H1 (cell line): ENCODE data around the gene OSMR. TPM values are rescaled to one million over a fixed set of nuclear protein-coding genes. Genes with fewer than 3 reads are reported as not detected.

ENCODE experiments used
- CTCF ChIA-PET: fragments of 300-600 bp; sonication (Branson Sonifier 250); formaldehyde crosslinking; loops from one replicate; lab custom pipeline; 2021; ENCODE audit not compliant: partially characterized antibody; lab: Charles Lee
- POLR2A ChIA-PET: fragments of 300-600 bp; sonication (Branson Sonifier 250); formaldehyde crosslinking; loops from one replicate; lab custom pipeline; 2021; ENCODE audit warnings: inconsistent platforms; ENCODE audit not compliant: partially characterized antibody; lab: Charles Lee
- DNase-seq, 2 experiments: peaks; one replicate each; pipeline versions ENCODE4 v3.0.0 to v3.0.0-alpha.2; 2010 to 2022; ENCODE audit warnings: low spot score in 2 of 2, low read depth in 1 of 2, mixed read lengths in 1 of 2
- FAIRE-seq: peaks from 2 replicates; lab custom pipeline; 2011; peaks lifted over from hg19 to GRCh38; lab: Jason Lieb, UNC
- H2AFZ ChIP-seq: 2 replicates; pipeline ENCODE4 v1.8.1; 2012; ENCODE audit warnings: low read length, inconsistent platforms
- H2AK5ac ChIP-seq: 2 replicates; pipeline ENCODE4 v1.6.1; 2013; ENCODE audit warnings: low read depth, low read length
- H2BK120ac ChIP-seq: replicated peaks from 2 replicates; pipeline ENCODE3; 2013; ENCODE audit warnings: low read depth, low read length, inconsistent platforms
- H2BK12ac ChIP-seq: 2 replicates; pipeline ENCODE4 v1.6.1; 2013; ENCODE audit warnings: low read depth, low read length
- H2BK15ac ChIP-seq: 2 replicates; pipeline ENCODE4 v1.6.1; 2013; ENCODE audit warnings: low read length
- H2BK20ac ChIP-seq: 2 replicates; pipeline ENCODE4 v1.6.1; 2013; ENCODE audit warnings: low read length
- H2BK5ac ChIP-seq: 2 replicates; pipeline ENCODE4 v1.6.1; 2013; ENCODE audit warnings: low read depth, low read length
- H3K14ac ChIP-seq: 2 replicates; pipeline ENCODE4 v1.6.1; 2013; ENCODE audit warnings: inconsistent platforms; ENCODE audit not compliant: insufficient read length
- H3K18ac ChIP-seq: 2 replicates; pipeline ENCODE4 v1.6.1; 2013; ENCODE audit warnings: low read length; ENCODE audit errors: extremely low read depth
- H3K23ac ChIP-seq: 2 replicates; pipeline ENCODE4 v1.6.1; 2013; ENCODE audit warnings: inconsistent platforms; ENCODE audit not compliant: insufficient read length
- H3K23me2 ChIP-seq: 2 replicates; pipeline ENCODE4 v1.6.1; 2013; ENCODE audit warnings: low read depth, low read length
- H3K27ac ChIP-seq: 2 replicates; pipeline ENCODE4 v1.6.1; 2011; ENCODE audit warnings: low read depth, low read length, inconsistent platforms
- H3K27me3 ChIP-seq, 4 experiments: replicated peaks in 1 of 4; 1 replicate in 1 of 4; 2 replicates in 3 of 4; pipeline versions ENCODE4 v1.6.1 to v1.8.1; 2011 to 2013; ENCODE audit warnings: low read length in 3 of 4, mild to moderate bottlenecking in 3 of 4, inconsistent platforms in 2 of 4, mixed read lengths in 2 of 4, moderate library complexity in 1 of 4; ENCODE audit not compliant: control insufficient read depth in 3 of 4, insufficient read depth in 3 of 4; ENCODE audit errors: extremely low read depth in 1 of 4
- H3K36me3 ChIP-seq, 4 experiments: 2 replicates each; pipeline versions ENCODE4 v1.6.1 to v1.8.1; 2011 to 2013; ENCODE audit warnings: mild to moderate bottlenecking in 4 of 4, low read length in 3 of 4, moderate library complexity in 2 of 4, control low read depth in 1 of 4, inconsistent platforms in 1 of 4; ENCODE audit not compliant: insufficient read depth in 4 of 4, control insufficient read depth in 2 of 4
- H3K4ac ChIP-seq: replicated peaks from 2 replicates; pipeline ENCODE3; 2013; ENCODE audit warnings: low read length, low read depth, mixed read lengths, inconsistent platforms; ENCODE audit not compliant: insufficient read length
- H3K4me1 ChIP-seq, 4 experiments: replicated peaks in 1 of 4; 1 replicate in 1 of 4; 2 replicates in 3 of 4; pipeline versions ENCODE4 v1.6.1 to v1.8.1; 2011 to 2013; ENCODE audit warnings: low read length in 3 of 4, inconsistent platforms in 2 of 4, mixed read lengths in 1 of 4; ENCODE audit not compliant: insufficient read depth in 4 of 4, control insufficient read depth in 3 of 4
- H3K4me2 ChIP-seq, 2 experiments: 2 replicates each; pipeline versions ENCODE4 v1.6.1 to v1.8.1; 2011 to 2013; ENCODE audit warnings: low read depth in 2 of 2, low read length in 2 of 2, control low read depth in 1 of 2, inconsistent platforms in 1 of 2, mild to moderate bottlenecking in 1 of 2; ENCODE audit not compliant: insufficient read depth in 1 of 2
- H3K4me3 ChIP-seq, 4 experiments: fragments of 200-600, 300-600 bp in 1 of 4; sonication (generic), shearing (Covaris generic), sonication (Bioruptor Twin) in 1 of 4; 2 replicates each; pipeline versions ENCODE4 v1.5.1 to v1.8.1; 2011 to 2016; ENCODE audit warnings: low read length in 4 of 4, low read depth in 3 of 4, control low read depth in 2 of 4, inconsistent platforms in 2 of 4, mild to moderate bottlenecking in 2 of 4, mixed read lengths in 1 of 4, moderate library complexity in 1 of 4; ENCODE audit not compliant: insufficient read depth in 2 of 4; ENCODE audit errors: extremely low read depth in 1 of 4
- H3K56ac ChIP-seq: replicated peaks from 2 replicates; pipeline ENCODE3; 2013; ENCODE audit warnings: low read depth, mild to moderate bottlenecking, mixed read lengths, low read length, inconsistent platforms; ENCODE audit not compliant: insufficient read length
- H3K79me1 ChIP-seq: 2 replicates; pipeline ENCODE4 v1.6.1; 2013; ENCODE audit warnings: low read depth, low read length, control low read depth
- H3K79me2 ChIP-seq, 2 experiments: 2 replicates each; pipeline versions ENCODE4 v1.6.1 to v1.8.1; 2012 to 2013; ENCODE audit warnings: low read length in 2 of 2, mild to moderate bottlenecking in 2 of 2, inconsistent platforms in 1 of 2; ENCODE audit not compliant: insufficient read depth in 2 of 2, control insufficient read depth in 1 of 2
- H3K9ac ChIP-seq, 4 experiments: replicated peaks in 1 of 4; 1 replicate in 1 of 4; 2 replicates in 3 of 4; pipeline versions ENCODE4 v1.6.1 to v1.8.1; 2011 to 2013; ENCODE audit warnings: low read depth in 3 of 4, low read length in 3 of 4, control low read depth in 2 of 4, mild to moderate bottlenecking in 2 of 4, moderate library complexity in 2 of 4, inconsistent platforms in 1 of 4; ENCODE audit errors: extremely low read depth in 1 of 4
- H3K9me3 ChIP-seq, 2 experiments: 2 replicates each; pipeline versions ENCODE4 v1.6.1 to v1.8.1; 2012 to 2013; ENCODE audit warnings: mild to moderate bottlenecking in 2 of 2, moderate library complexity in 2 of 2, control low read depth in 1 of 2, inconsistent platforms in 1 of 2, low read depth in 1 of 2, low read length in 1 of 2, mixed read lengths in 1 of 2; ENCODE audit not compliant: insufficient read depth in 2 of 2
- H4K20me1 ChIP-seq, 2 experiments: replicated peaks in 1 of 2; 2 replicates each; pipeline versions ENCODE3 to v1.8.1; 2011 to 2013; ENCODE audit warnings: inconsistent platforms in 2 of 2, low read length in 2 of 2, mild to moderate bottlenecking in 1 of 2; ENCODE audit not compliant: insufficient read depth in 2 of 2, control insufficient read depth in 1 of 2
- H4K5ac ChIP-seq: 2 replicates; pipeline ENCODE4 v1.6.1; 2013; ENCODE audit warnings: low read length, low read depth, mixed read lengths, inconsistent platforms; ENCODE audit not compliant: insufficient read length
- H4K8ac ChIP-seq: 2 replicates; pipeline ENCODE4 v1.8.0; 2013; ENCODE audit warnings: mild to moderate bottlenecking, moderate library complexity, low read length, inconsistent platforms; ENCODE audit not compliant: insufficient read depth; ENCODE audit errors: extremely low read depth
- H4K91ac ChIP-seq: replicated peaks from 2 replicates; pipeline ENCODE3; 2013; ENCODE audit warnings: low read length, mixed read lengths, inconsistent platforms; ENCODE audit not compliant: insufficient read length
- ASH2L ChIP-seq: fragments of 200-600, 300-600 bp; sonication (generic); IDR thresholded peaks from one replicate; pipeline ENCODE4 v1.7.1; 2017; ENCODE audit warnings: low read length
- CBX5 ChIP-seq: fragments of 300-800, 300-1000 bp; sonication (generic); IDR thresholded peaks from 2 replicates; pipeline ENCODE4 v1.7.1; 2016; ENCODE audit warnings: antibody characterized with exemption, low read length, low read depth
- CREB1 ChIP-seq: IDR thresholded peaks from 2 replicates; pipeline ENCODE4 v1.6.1; 2012; ENCODE audit warnings: inconsistent platforms
- EGR1 ChIP-seq: IDR thresholded peaks from 2 replicates; pipeline ENCODE4 v1.6.1; 2011; ENCODE audit warnings: low read depth, low read length, borderline replicate concordance
- EP300 ChIP-seq, 2 experiments: IDR thresholded peaks; 1 replicate in 1 of 2; 2 replicates in 1 of 2; pipeline ENCODE4 v1.6.1; 2011 to 2012; ENCODE audit warnings: low read depth in 2 of 2, low read length in 2 of 2, mild to moderate bottlenecking in 2 of 2, borderline replicate concordance in 1 of 2, inconsistent platforms in 1 of 2, moderate library complexity in 1 of 2
- FOSL1 ChIP-seq: IDR thresholded peaks from 2 replicates; pipeline ENCODE4 v1.6.1; 2011; ENCODE audit warnings: mild to moderate bottlenecking, low read depth, low read length, moderate library complexity; ENCODE audit not compliant: insufficient read depth
- GTF2F1 ChIP-seq: IDR thresholded peaks from 2 replicates; pipeline ENCODE4 v1.6.1; 2012; ENCODE audit warnings: low read depth, low read length, improper control_type of control experiment, borderline replicate concordance
- HDAC6 ChIP-seq: IDR thresholded peaks from one replicate; pipeline ENCODE4 v1.7.1; 2012; ENCODE audit warnings: low read depth, mild to moderate bottlenecking, inconsistent platforms, low read length, moderate library complexity
- KDM1A ChIP-seq: fragments of 200-600, 300-600 bp; sonication (generic); IDR thresholded peaks from 2 replicates; pipeline ENCODE4 v1.7.1; 2016; ENCODE audit warnings: mild to moderate bottlenecking, low read length, borderline replicate concordance
- MAX ChIP-seq: IDR thresholded peaks from 2 replicates; pipeline ENCODE4 v1.6.1; 2012; ENCODE audit warnings: inconsistent platforms
- POLR2A ChIP-seq, 2 experiments: IDR thresholded peaks; 1 replicate in 1 of 2; 2 replicates in 1 of 2; pipeline ENCODE4 v1.6.1; 2011; ENCODE audit warnings: low read depth in 2 of 2, low read length in 2 of 2, mild to moderate bottlenecking in 2 of 2; ENCODE audit errors: control extremely low read depth in 1 of 2
- POLR2AphosphoS5 ChIP-seq: IDR thresholded peaks from 2 replicates; pipeline ENCODE4 v1.6.1; 2011; ENCODE audit warnings: low read depth, low read length
- SP1 ChIP-seq: IDR thresholded peaks from 2 replicates; pipeline ENCODE4 v1.6.1; 2011; ENCODE audit warnings: low read depth, low read length
- TAF1 ChIP-seq: IDR thresholded peaks from 2 replicates; pipeline ENCODE4 v1.6.1; 2011; ENCODE audit warnings: mild to moderate bottlenecking, low read depth, low read length
- TAF7 ChIP-seq: optimal IDR thresholded peaks from 2 replicates; pipeline ENCODE3; 2011; ENCODE audit warnings: low read depth, mild to moderate bottlenecking, inconsistent platforms, low read length, moderate library complexity, borderline replicate concordance
- polyA plus RNA-seq, 7 experiments: library from polyadenylated mRNA; depleted of rRNA in 3 of 7; stranded (reverse) in 5 of 7; unstranded in 2 of 7; fragments of >200 nt in 5 of 7; fragments of 200-250 nt in 2 of 7; gene quantifications; 1 replicate in 5 of 7; 2 replicates in 1 of 7; 4 replicates in 1 of 7; pipeline versions ENCODE4 v1.2.1 to v1.2.3, GENCODE V29; 2011 to 2013; ENCODE audit warnings: missing spikeins in 2 of 7, mixed read lengths in 2 of 7
- total RNA-seq: library from RNA; stranded (reverse); fragmentation: NEBNext Ultra II Directional; extraction: Animal tissue kit (Norgen Biotek cat#: 25700); gene quantifications from 2 replicates; pipeline ENCODE4 v1.2.1, GENCODE V29; 2021

Gene OSMR
- total and polyA plus RNA-seq, 2 of the 8 experiments (the other 6 are each of a cell fraction or from before 2014, with no cell fraction given), result 2.3 to 2.6 TPM

GRCh38 chr5:38948501-38948900 lies 102.7 kb downstream of the OSMR start:
- H2AK5ac ChIP-seq, result no peak overlapping the region
- CTCF ChIA-PET, result interaction anchor here (0.7 kb wide), 1 partner anchor 10 kb away, joined by 3 read pairs; no protein-coding TSS in a partner anchor
- H3K79me1 ChIP-seq, result no peaks in the 10 kb centered on the region
- no peak overlapping the region for H4K91ac ChIP-seq
- H3K79me2 ChIP-seq, result no peaks in the 10 kb centered on the region
- no peaks in the 10 kb centered on the region for H3K23me2 ChIP-seq
- peaks cover 2 to 67% (median 27%) of the 10 kb centered on the region in 4 experiments; a peak in 6 of 8 replicates for H3K36me3 ChIP-seq
- no peaks in the 10 kb centered on the region for H4K20me1 ChIP-seq
- H3K23ac ChIP-seq, result no peak overlapping the region
- POLR2A ChIA-PET, result no interaction called here
- H3K18ac ChIP-seq, result no peak overlapping the region
- no peak overlapping the region for H3K27ac ChIP-seq
- no peak overlapping the region for H2BK12ac ChIP-seq
- H2AFZ ChIP-seq, result no peak overlapping the region
- DNase-seq (no peak), FAIRE-seq (no peak)
- H3K9ac ChIP-seq, result no peak overlapping the region
- H3K4me2 ChIP-seq, result no peak overlapping the region
- no peak overlapping the region for H2BK20ac ChIP-seq
- H3K4me1 ChIP-seq, result no peaks in the 10 kb centered on the region
- H3K56ac ChIP-seq, result no peak overlapping the region
- H2BK120ac ChIP-seq, result no peak overlapping the region
- no peak overlapping the region for H3K4me3 ChIP-seq
- no peak overlapping the region for H3K4ac ChIP-seq
- no peaks in the 10 kb centered on the region for H3K27me3 ChIP-seq
- no peak overlapping the region for H3K14ac ChIP-seq
- no peak overlapping the region for H4K8ac ChIP-seq
- no peak overlapping the region for H2BK5ac ChIP-seq
- no peak overlapping the region for H2BK15ac ChIP-seq
- H4K5ac ChIP-seq, result no peak overlapping the region
- H3K9me3 ChIP-seq, result no peaks in the 10 kb centered on the region
- no peak for TF ChIP-seq POLR2A (IDR thresholded peaks at IDR 0.05; ENCODE audit: control extremely low read depth in 1 of 2, low read depth in 2 of 2, low read length in 2 of 2)
- TF ChIP-seq GTF2F1, result no peak
- no peak for TF ChIP-seq EP300 (IDR thresholded peaks at IDR 0.05; ENCODE audit: borderline replicate concordance in 1 of 2, low read depth in 2 of 2, low read length in 2 of 2)
- TF ChIP-seq KDM1A, result no peak
- TF ChIP-seq HDAC6, result no peak
- TF ChIP-seq MAX, result no peak
- TF ChIP-seq CBX5, result no peak
- no peak for TF ChIP-seq SP1
- no peak for TF ChIP-seq TAF1
- TF ChIP-seq FOSL1, result no peak
- no peak for TF ChIP-seq EGR1
- no peak for TF ChIP-seq ASH2L
- no peak for TF ChIP-seq CREB1
- no peak for TF ChIP-seq TAF7
- TF ChIP-seq POLR2AphosphoS5, result no peak
